Measurements from ENCODE around the gene MBD3L4. TPM values are rescaled to one million over a fixed set of nuclear protein-coding genes. Genes with fewer than 3 reads are reported as not detected.

The MBD3L4 gene
- total RNA-seq, 1 experiment from 2014 or later: not detected

GRCh38 chr19:7063764-7064418 is 23.9 kb upstream of the MBD3L4 start:
- intact Hi-C loops (cut with micrococcal nuclease): no loop called here
- no peaks in the 10 kb centered on the region for H4K20me1 ChIP-seq (ENCODE audit: insufficient read depth)
- H3K9ac ChIP-seq (ENCODE audit: low read length): no peak overlapping the region
- no peak for ATAC-seq
- BruUV-seq (replicated peaks): no TSS peak
- TF ChIP-seq EZH2phosphoT487 (IDR thresholded peaks at IDR 0.05; ENCODE audit: borderline replicate concordance): no peak
- no peak for TF ChIP-seq ZNF274 (IDR thresholded peaks at IDR 0.05; ENCODE audit: low read depth, low read length)
- TF ChIP-seq CEBPB (IDR thresholded peaks at IDR 0.05; ENCODE audit: low read depth): no peak
- TF ChIP-seq, protein P1, sequence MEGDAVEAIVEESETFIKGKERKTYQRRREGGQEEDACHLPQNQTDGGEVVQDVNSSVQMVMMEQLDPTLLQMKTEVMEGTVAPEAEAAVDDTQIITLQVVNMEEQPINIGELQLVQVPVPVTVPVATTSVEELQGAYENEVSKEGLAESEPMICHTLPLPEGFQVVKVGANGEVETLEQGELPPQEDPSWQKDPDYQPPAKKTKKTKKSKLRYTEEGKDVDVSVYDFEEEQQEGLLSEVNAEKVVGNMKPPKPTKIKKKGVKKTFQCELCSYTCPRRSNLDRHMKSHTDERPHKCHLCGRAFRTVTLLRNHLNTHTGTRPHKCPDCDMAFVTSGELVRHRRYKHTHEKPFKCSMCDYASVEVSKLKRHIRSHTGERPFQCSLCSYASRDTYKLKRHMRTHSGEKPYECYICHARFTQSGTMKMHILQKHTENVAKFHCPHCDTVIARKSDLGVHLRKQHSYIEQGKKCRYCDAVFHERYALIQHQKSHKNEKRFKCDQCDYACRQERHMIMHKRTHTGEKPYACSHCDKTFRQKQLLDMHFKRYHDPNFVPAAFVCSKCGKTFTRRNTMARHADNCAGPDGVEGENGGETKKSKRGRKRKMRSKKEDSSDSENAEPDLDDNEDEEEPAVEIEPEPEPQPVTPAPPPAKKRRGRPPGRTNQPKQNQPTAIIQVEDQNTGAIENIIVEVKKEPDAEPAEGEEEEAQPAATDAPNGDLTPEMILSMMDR (IDR thresholded peaks at IDR 0.05 in 2 of 3, conservative IDR thresholded peaks at IDR 0.05 in 1 of 3; ENCODE audit: borderline replicate concordance in 1 of 3, insufficient read depth in 1 of 3, low read depth in 2 of 3, low read length in 2 of 3): no peak
- TF ChIP-seq FOSL1 (IDR thresholded peaks at IDR 0.05; ENCODE audit: low read depth): no peak
- TF ChIP-seq, protein P2, sequence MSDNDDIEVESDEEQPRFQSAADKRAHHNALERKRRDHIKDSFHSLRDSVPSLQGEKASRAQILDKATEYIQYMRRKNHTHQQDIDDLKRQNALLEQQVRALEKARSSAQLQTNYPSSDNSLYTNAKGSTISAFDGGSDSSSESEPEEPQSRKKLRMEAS (IDR thresholded peaks at IDR 0.05): no peak
- TF ChIP-seq, protein P3, sequence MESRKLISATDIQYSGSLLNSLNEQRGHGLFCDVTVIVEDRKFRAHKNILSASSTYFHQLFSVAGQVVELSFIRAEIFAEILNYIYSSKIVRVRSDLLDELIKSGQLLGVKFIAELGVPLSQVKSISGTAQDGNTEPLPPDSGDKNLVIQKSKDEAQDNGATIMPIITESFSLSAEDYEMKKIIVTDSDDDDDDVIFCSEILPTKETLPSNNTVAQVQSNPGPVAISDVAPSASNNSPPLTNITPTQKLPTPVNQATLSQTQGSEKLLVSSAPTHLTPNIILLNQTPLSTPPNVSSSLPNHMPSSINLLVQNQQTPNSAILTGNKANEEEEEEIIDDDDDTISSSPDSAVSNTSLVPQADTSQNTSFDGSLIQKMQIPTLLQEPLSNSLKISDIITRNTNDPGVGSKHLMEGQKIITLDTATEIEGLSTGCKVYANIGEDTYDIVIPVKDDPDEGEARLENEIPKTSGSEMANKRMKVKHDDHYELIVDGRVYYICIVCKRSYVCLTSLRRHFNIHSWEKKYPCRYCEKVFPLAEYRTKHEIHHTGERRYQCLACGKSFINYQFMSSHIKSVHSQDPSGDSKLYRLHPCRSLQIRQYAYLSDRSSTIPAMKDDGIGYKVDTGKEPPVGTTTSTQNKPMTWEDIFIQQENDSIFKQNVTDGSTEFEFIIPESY (IDR thresholded peaks at IDR 0.05; ENCODE audit: extremely low read depth, insufficient replicate concordance, low read length): no peak
- H3K79me2 ChIP-seq (ENCODE audit: insufficient read depth, low read length): no peaks in the 10 kb centered on the region
- no peaks in the 10 kb centered on the region; a peak in 1 of 4 replicates for H3K36me3 ChIP-seq (ENCODE audit: control insufficient read depth in 1 of 2, insufficient read depth in 2 of 2, low read length in 2 of 2)
- H2AFZ ChIP-seq (ENCODE audit: low read depth, low read length, poor library complexity, severe bottlenecking): peak overlapping the region; percentile 32
- H3K27me3 ChIP-seq (ENCODE audit: insufficient read depth, low read length): no peaks in the 10 kb centered on the region
- no peak overlapping the region for H3K4me3 ChIP-seq (replicated peaks in 1 of 2; ENCODE audit: low read depth in 1 of 2, low read length in 2 of 2)
- no peak for DNase-seq (ENCODE audit: low read depth, low spot score)
- no peaks in the 10 kb centered on the region for H3K9me3 ChIP-seq (ENCODE audit: control insufficient read depth in 1 of 2, insufficient read depth in 1 of 2, low read depth in 1 of 2, low read length in 2 of 2)
- no peak overlapping the region for H3K27ac ChIP-seq (ENCODE audit: low read depth, low read length)
- ChIA-PET POLR2A (no interaction called here), RAD21 (ENCODE audit: low non-redundant PET in 1 of 2, low total read pairs in 2 of 2, uncharacterized antibody in 2 of 2, unreplicated experiment in 2 of 2) (no interaction called here), CTCF (no interaction called here)
- peaks cover 4 to 5% of the 10 kb centered on the region in 2 experiments; a peak in 2 of 4 replicates for H3K4me1 ChIP-seq (ENCODE audit: control insufficient read depth in 1 of 2, insufficient read depth in 2 of 2, low read length in 2 of 2)
- no peaks in the 10 kb centered on the region for H3K9me2 ChIP-seq (ENCODE audit: insufficient read depth)
- no peak overlapping the region for H3K4me2 ChIP-seq (ENCODE audit: low read length)
